ENCODE measurements around the gene PGPEP1.

DNA sequence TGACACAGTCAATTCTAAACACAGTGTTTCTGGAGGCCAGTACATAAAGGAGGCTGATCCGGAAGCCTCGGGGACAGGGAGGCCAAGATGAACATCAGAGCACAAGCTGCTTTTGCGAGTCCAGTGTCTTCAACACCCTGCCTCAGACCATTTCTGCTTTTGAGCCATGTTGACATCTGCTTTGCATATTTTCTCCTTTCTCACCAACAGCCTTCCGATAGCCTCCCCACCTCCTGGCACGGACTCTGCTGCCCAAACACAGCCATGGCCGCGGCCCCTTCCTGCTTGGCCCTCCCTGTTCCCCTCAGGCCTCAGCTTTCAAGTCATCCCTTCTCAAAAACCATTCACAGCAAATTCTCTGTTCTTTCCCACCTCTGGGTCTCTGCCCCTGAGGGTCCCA is 53.4 kb downstream of the PGPEP1 start:
- TF ChIP-seq NFRKB (IDR thresholded peaks at IDR 0.05) (no peak), ARNT (IDR thresholded peaks at IDR 0.05) (no peak)

Measured in HEK293T (cell line).